ENCODE results near the gene NTN3.

GRCh38 chr16:2514333-2515179 is 43.5 kb downstream of the NTN3 start:
- TF ChIP-seq POLR2A (IDR thresholded peaks at IDR 0.05) = no peak
- TF ChIP-seq CTCF (IDR thresholded peaks at IDR 0.05) = no peak
